Smooth muscle cell (in vitro differentiated cells): Measurements from ENCODE around the gene HSD17B1. TPM values are rescaled to one million over a fixed set of nuclear protein-coding genes. Genes with fewer than 3 reads are reported as not detected.

Experiments
- DNase-seq: peaks from one replicate; lab custom pipeline; 2025; ENCODE audit not compliant: unreplicated experiment; lab: John Stamatoyannopoulos, UW
- H2AFZ ChIP-seq: fragments of 200-600 bp; sonication (generic); 2 replicates; pipeline ENCODE4 v1.6.0; 2016; ENCODE audit warnings: antibody characterized with exemption, low read depth, mild to moderate bottlenecking
- H3F3A ChIP-seq: fragments of 200-600 bp; sonication (generic); 2 replicates; pipeline ENCODE4 v1.6.0; 2017; ENCODE audit warnings: antibody characterized with exemption, low read depth
- H3K27ac ChIP-seq: fragments of 200-600 bp; sonication (generic); 2 replicates; pipeline ENCODE4 v1.5.1; 2016; ENCODE audit warnings: low read depth, mild to moderate bottlenecking
- H3K27me3 ChIP-seq: fragments of 200-600 bp; sonication (generic); 2 replicates; pipeline ENCODE4 v1.6.1; 2016; ENCODE audit warnings: low read depth, mild to moderate bottlenecking
- H3K36me3 ChIP-seq: fragments of 200-600 bp; sonication (generic); 2 replicates; pipeline ENCODE4 v1.5.1; 2016; ENCODE audit warnings: low read depth
- H3K4me1 ChIP-seq: fragments of 200-600 bp; sonication (generic); 2 replicates; pipeline ENCODE4 v1.5.1; 2016; ENCODE audit warnings: low read depth
- H3K4me2 ChIP-seq: fragments of 200-600 bp; sonication (generic); 2 replicates; pipeline ENCODE4 v1.6.0; 2016; ENCODE audit warnings: mild to moderate bottlenecking
- H3K4me3 ChIP-seq: fragments of 200-600 bp; sonication (generic); 2 replicates; pipeline ENCODE4 v1.5.1; 2016; ENCODE audit warnings: mild to moderate bottlenecking
- H3K79me2 ChIP-seq: fragments of 200-600 bp; sonication (generic); 2 replicates; pipeline ENCODE4 v1.6.0; 2016; ENCODE audit warnings: low read depth, mild to moderate bottlenecking
- H3K9ac ChIP-seq: fragments of 200-600 bp; sonication (generic); 2 replicates; pipeline ENCODE4 v1.6.0; 2016; ENCODE audit warnings: low read depth
- H3K9me3 ChIP-seq: fragments of 200-600 bp; sonication (generic); replicated peaks from 2 replicates; pipeline ENCODE4 v1.5.1; 2016; ENCODE audit warnings: low read depth
- H4K20me1 ChIP-seq: fragments of 200-600 bp; sonication (generic); 2 replicates; pipeline ENCODE4 v1.6.0; 2016; ENCODE audit warnings: low read depth
- WGBS: methylation state at CpG from one replicate; pipeline ENCODE4 v1.1.7; 2016; ENCODE audit warnings: low lambda C conversion rate; 5-methylcytosine and 5-hydroxymethylcytosine counted together
- polyA plus RNA-seq: library from polyadenylated mRNA; unstranded; fragments of >200 nt; fragmentation: Nextera tagmentation; extraction: Ambion mirVana; gene quantifications from 2 replicates; pipeline ENCODE4 v1.2.1, GENCODE V29; 2016
- total RNA-seq: library from RNA; depleted of rRNA; stranded (reverse); fragments of >200 nt; gene quantifications from 2 replicates; pipeline ENCODE4 v1.2.3, GENCODE V29; 2014
- TF ChIP-seq, protein P1 (sequence below): fragments of 200-600 bp; sonication (generic); IDR thresholded peaks from 2 replicates; pipeline ENCODE4 v1.5.1; 2017; ENCODE audit warnings: borderline replicate concordance, mild to moderate bottlenecking, antibody characterized with exemption; ENCODE audit not compliant: insufficient read depth, poor library complexity, severe bottlenecking

HSD17B1 gene
- total and polyA plus RNA-seq, 2 experiments from 2014 or later = 0.40 to 3.5 TPM

DNA sequence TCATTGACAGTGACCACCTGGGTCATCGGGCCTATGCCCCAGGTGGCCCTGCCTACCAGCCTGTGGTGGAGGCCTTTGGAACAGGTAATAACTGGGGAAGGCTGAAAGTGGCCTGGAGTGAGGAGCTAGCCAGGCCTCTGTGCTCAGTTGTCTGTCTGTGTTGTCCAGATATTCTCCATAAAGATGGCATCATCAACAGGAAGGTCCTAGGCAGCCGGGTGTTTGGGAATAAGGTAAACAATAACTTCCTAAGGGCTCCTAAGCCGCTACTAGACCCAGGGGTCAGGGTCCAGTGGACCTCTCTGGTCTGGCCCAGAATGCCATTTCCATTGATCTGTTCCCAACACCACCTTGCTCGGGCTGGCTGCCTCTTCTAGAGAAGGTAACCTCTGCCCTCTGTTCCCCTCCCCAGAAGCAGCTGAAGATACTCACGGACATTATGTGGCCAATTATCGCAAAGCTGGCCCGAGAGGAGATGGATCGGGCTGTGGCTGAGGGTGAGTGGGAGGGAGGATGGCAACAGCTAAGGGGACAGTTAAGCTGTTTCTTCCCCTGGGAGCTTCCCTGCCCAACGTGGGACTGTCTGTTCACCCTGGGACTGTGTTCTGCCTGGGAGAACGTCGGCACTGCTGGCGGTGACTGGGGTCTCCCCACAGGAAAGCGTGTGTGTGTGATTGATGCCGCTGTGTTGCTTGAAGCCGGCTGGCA, 12.2 kb downstream of the HSD17B1 start:
- H3K27me3 ChIP-seq = no peaks in the 10 kb centered on the region
- DNase-seq = no peak
- no peaks in the 10 kb centered on the region for H3K36me3 ChIP-seq
- 96% methylated on average over 15 of the region's 15 CpGs for WGBS
- H3K79me2 ChIP-seq = peaks cover 30% of the 10 kb centered on the region
- H3K4me3 ChIP-seq = no peak overlapping the region
- no peak overlapping the region for H2AFZ ChIP-seq
- H3K4me2 ChIP-seq = no peak overlapping the region
- H3K27ac ChIP-seq = no peak overlapping the region
- H4K20me1 ChIP-seq = no peaks in the 10 kb centered on the region
- no peaks in the 10 kb centered on the region for H3K9me3 ChIP-seq
- no peak overlapping the region for H3K9ac ChIP-seq
- H3K4me1 ChIP-seq = peaks cover 14% of the 10 kb centered on the region
- TF ChIP-seq, protein P1, sequence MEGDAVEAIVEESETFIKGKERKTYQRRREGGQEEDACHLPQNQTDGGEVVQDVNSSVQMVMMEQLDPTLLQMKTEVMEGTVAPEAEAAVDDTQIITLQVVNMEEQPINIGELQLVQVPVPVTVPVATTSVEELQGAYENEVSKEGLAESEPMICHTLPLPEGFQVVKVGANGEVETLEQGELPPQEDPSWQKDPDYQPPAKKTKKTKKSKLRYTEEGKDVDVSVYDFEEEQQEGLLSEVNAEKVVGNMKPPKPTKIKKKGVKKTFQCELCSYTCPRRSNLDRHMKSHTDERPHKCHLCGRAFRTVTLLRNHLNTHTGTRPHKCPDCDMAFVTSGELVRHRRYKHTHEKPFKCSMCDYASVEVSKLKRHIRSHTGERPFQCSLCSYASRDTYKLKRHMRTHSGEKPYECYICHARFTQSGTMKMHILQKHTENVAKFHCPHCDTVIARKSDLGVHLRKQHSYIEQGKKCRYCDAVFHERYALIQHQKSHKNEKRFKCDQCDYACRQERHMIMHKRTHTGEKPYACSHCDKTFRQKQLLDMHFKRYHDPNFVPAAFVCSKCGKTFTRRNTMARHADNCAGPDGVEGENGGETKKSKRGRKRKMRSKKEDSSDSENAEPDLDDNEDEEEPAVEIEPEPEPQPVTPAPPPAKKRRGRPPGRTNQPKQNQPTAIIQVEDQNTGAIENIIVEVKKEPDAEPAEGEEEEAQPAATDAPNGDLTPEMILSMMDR = no peak
- peaks cover 13% of the 10 kb centered on the region for H3F3A ChIP-seq

DNA sequence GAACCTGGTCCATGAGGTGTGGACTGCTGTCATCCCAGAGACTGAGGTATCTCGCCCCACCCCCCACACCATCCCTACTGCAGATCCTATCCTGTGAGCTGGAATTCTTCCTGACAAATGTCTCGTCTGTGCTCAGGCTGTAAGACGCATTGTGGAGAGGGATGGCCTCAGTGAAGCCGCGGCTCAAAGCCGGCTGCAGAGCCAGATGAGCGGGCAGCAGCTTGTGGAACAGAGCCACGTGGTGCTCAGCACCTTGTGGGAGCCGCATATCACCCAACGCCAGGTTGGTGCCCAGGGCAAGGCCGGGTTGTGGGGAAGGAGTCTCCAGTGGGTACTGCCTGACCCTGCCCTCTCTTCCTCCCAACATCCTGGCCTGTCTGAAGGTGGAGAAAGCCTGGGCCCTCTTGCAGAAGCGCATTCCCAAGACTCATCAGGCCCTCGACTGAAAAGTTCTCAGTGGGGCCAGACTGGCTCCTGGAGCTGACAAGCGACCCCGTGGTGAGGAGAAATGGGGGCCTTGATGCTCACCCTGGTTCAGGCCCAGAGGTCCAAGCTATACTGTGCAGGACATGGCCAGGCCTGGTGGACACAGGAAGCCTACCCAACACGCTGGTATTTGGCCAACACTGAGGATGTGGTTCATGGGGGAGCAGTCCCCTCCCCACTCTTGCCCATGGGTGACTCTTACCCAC, 12.9 kb downstream of the HSD17B1 start:
- no peak for DNase-seq
- Histone ChIP-seq H3K27me3 (no peaks in the 10 kb centered on the region), H3K79me2 (peaks cover 30% of the 10 kb centered on the region), H3K4me2 (no peak overlapping the region), H3F3A (peaks cover 13% of the 10 kb centered on the region), H2AFZ (no peak overlapping the region), H3K27ac (peak overlapping the region; percentile 51), H3K9ac (no peak overlapping the region), H3K36me3 (peaks cover 3% of the 10 kb centered on the region), H4K20me1 (no peaks in the 10 kb centered on the region), H3K4me3 (no peak overlapping the region), H3K4me1 (peaks cover 14% of the 10 kb centered on the region), H3K9me3 (no peaks in the 10 kb centered on the region)
- WGBS = 93% methylated on average over 16 of the region's 16 CpGs
- TF ChIP-seq, protein P1 = no peak

DNA sequence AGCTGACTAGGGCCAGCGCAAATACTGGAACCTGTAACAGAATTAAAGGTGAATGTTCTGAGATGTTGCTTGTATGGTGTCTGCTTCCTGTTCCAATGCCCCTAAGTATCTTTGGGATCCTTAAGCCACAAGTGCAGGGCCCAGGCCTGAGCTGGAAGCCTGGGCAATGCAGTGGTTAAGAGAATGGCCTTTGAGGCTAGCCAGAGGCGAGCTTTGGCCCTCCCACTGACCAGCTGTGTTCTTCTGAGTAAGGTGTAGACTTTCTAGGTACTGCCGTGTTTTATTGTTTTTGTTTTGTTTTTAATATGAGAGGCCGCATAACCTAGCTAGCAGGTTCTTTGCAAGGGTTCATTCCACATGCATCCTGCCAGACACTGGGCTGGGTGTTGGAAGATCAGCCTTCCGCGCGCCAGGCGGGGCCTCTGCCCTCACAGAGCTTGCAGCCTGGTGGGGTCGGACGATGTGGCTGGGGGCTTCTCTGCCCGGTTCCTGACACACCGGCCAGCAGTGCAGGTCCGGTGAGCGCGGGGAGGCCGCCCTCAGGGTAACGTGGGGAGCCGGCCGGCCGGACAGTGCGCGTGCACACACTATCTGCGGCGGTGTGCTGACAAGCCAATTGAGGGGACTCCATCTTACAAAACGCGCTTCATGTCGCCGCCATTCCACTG, 13.6 kb downstream of the HSD17B1 start:
- Histone ChIP-seq H3K27ac (peak overlapping the region; percentile 51), H2AFZ (no peak overlapping the region), H3K9me3 (no peaks in the 10 kb centered on the region), H3F3A (peaks cover 10% of the 10 kb centered on the region), H4K20me1 (no peaks in the 10 kb centered on the region), H3K4me3 (peak overlapping the region; percentile 87), H3K36me3 (peaks cover 3% of the 10 kb centered on the region), H3K4me1 (peaks cover 14% of the 10 kb centered on the region), H3K9ac (peak overlapping the region; percentile 37), H3K4me2 (peak overlapping the region; percentile 94), H3K27me3 (no peaks in the 10 kb centered on the region), H3K79me2 (peaks cover 30% of the 10 kb centered on the region)
- TF ChIP-seq, protein P1 = no peak
- 65% methylated on average over 28 of the region's 28 CpGs for WGBS
- DNase-seq = no peak
